HepG2 (cell line): ENCODE data around the gene HID1. TPM values are rescaled to one million over a fixed set of nuclear protein-coding genes. Genes with fewer than 3 reads are reported as not detected.

Source experiments
- FOSL1 ChIP-seq: sonication (generic); formaldehyde crosslinking; IDR thresholded peaks from 2 replicates; pipeline ENCODE4 v1.9.0; 2021; ENCODE audit warnings: missing genetic modification reagents, borderline replicate concordance
- FOXK1 ChIP-seq: sonication (generic); formaldehyde crosslinking; IDR thresholded peaks from 2 replicates; pipeline ENCODE4 v1.4.0; 2020; ENCODE audit warnings: low read depth, missing genetic modification reagents, borderline replicate concordance
- GATAD2A ChIP-seq: IDR thresholded peaks from 2 replicates; pipeline ENCODE4 v1.6.1; 2016
- GFI1 ChIP-seq: sonication (generic); formaldehyde crosslinking; IDR thresholded peaks from 2 replicates; pipeline ENCODE4 v1.5.0; 2020; ENCODE audit warnings: missing genetic modification reagents, mild to moderate bottlenecking, borderline replicate concordance
- HDAC2 ChIP-seq: sonication (generic); formaldehyde crosslinking; IDR thresholded peaks from 2 replicates; pipeline ENCODE4 v1.4.0; 2020; ENCODE audit warnings: missing genetic modification reagents
- JUNB ChIP-seq: sonication (generic); formaldehyde crosslinking; IDR thresholded peaks from 2 replicates; pipeline ENCODE4 v1.8.0; 2022; ENCODE audit warnings: missing genetic modification reagents, mild to moderate bottlenecking, borderline replicate concordance
- PAX8 ChIP-seq: sonication (generic); formaldehyde crosslinking; IDR thresholded peaks from 2 replicates; pipeline ENCODE4 v1.8.0; 2022; ENCODE audit warnings: mild to moderate bottlenecking, missing genetic modification reagents, borderline replicate concordance
- PRPF4 ChIP-seq: fragments of 200-400 bp; formaldehyde crosslinking; IDR thresholded peaks from 2 replicates; pipeline ENCODE4 v1.6.1; 2016; ENCODE audit warnings: low read length, low read depth; ENCODE audit not compliant: poor library complexity, severe bottlenecking
- SMARCE1 ChIP-seq: fragments of 450-650 bp; IDR thresholded peaks from 2 replicates; pipeline ENCODE4 v1.6.1; 2017; ENCODE audit warnings: borderline replicate concordance
- TBX3 ChIP-seq: fragments of 450-650 bp; IDR thresholded peaks from 2 replicates; pipeline ENCODE4 v1.6.1; 2017; ENCODE audit warnings: antibody characterized with exemption, mild to moderate bottlenecking, inconsistent platforms, borderline replicate concordance
- TRIM24 ChIP-seq: sonication (generic); formaldehyde crosslinking; IDR thresholded peaks from 2 replicates; pipeline ENCODE4 v1.8.0; 2022; ENCODE audit warnings: mild to moderate bottlenecking, missing genetic modification reagents
- ZFY ChIP-seq: sonication (generic); formaldehyde crosslinking; IDR thresholded peaks from 2 replicates; pipeline ENCODE4 v1.4.0; 2020; ENCODE audit warnings: missing genetic modification reagents
- ZNF354B ChIP-seq: sonication (generic); formaldehyde crosslinking; IDR thresholded peaks from 2 replicates; pipeline ENCODE4 v1.8.0; 2022; ENCODE audit warnings: mild to moderate bottlenecking, missing genetic modification reagents
- ZNF382 ChIP-seq: sonication (generic); formaldehyde crosslinking; IDR thresholded peaks from 2 replicates; pipeline ENCODE4 v1.5.0; 2020; ENCODE audit warnings: missing genetic modification reagents, mild to moderate bottlenecking, borderline replicate concordance
- ZNF44 ChIP-seq: sonication (generic); formaldehyde crosslinking; IDR thresholded peaks from 2 replicates; pipeline ENCODE4 v1.5.1; 2020; ENCODE audit warnings: mild to moderate bottlenecking, missing genetic modification reagents
- ZNF619 ChIP-seq: sonication (generic); formaldehyde crosslinking; IDR thresholded peaks from 2 replicates; pipeline ENCODE4 v1.4.0; 2020; ENCODE audit warnings: mild to moderate bottlenecking, missing genetic modification reagents
- ZNF724P ChIP-seq: sonication (generic); formaldehyde crosslinking; IDR thresholded peaks from 2 replicates; pipeline ENCODE4 v1.8.0; 2022; ENCODE audit warnings: missing genetic modification reagents, borderline replicate concordance
- ZNF841 ChIP-seq: sonication (generic); formaldehyde crosslinking; IDR thresholded peaks from 2 replicates; pipeline ENCODE4 v1.8.1; 2023; ENCODE audit warnings: missing genetic modification reagents, borderline replicate concordance
- polyA plus RNA-seq, 8 experiments: library from polyadenylated mRNA; depleted of rRNA in 3 of 8; stranded (reverse) in 7 of 8; unstranded in 1 of 8; fragments of >200 nt; fragmentation: Illumina TruSeq in 4 of 8; extraction: Trizol in 4 of 8; gene quantifications; 2 replicates each; pipeline versions ENCODE4 v1.2.1 to v1.2.3, GENCODE V29; 2011 to 2016; ENCODE audit warnings: low read depth in 4 of 8, missing spikeins in 1 of 8, mixed read lengths in 1 of 8; ENCODE audit not compliant: insufficient read depth in 1 of 8
- total RNA-seq, 5 experiments: library from RNA; depleted of rRNA; stranded (reverse); fragments of >200 nt; fragmentation: Illumina TruSeq; extraction: Trizol; gene quantifications; 2 replicates each; pipeline ENCODE4 v1.2.3, GENCODE V29; 2016; ENCODE audit warnings: low read depth in 1 of 5
- TF ChIP-seq, protein P1 (sequence below): sonication (generic); formaldehyde crosslinking; IDR thresholded peaks from 2 replicates; pipeline ENCODE4 v1.8.1; 2022; ENCODE audit warnings: low read depth, mild to moderate bottlenecking, missing genetic modification reagents
- TF ChIP-seq, protein P2 (sequence below): sonication (generic); formaldehyde crosslinking; IDR thresholded peaks from 2 replicates; pipeline ENCODE4 v1.8.0; 2022; ENCODE audit warnings: mild to moderate bottlenecking, missing genetic modification reagents; ENCODE audit not compliant: insufficient replicate concordance
- TF ChIP-seq, protein P3 (sequence below): sonication (generic); formaldehyde crosslinking; IDR thresholded peaks from 2 replicates; pipeline ENCODE4 v1.5.0; 2020; ENCODE audit warnings: mild to moderate bottlenecking, missing genetic modification reagents, borderline replicate concordance

HID1 gene
- total and polyA plus RNA-seq, 2 of the 13 experiments (the other 11 are each of a cell fraction or from before 2014, with no cell fraction given): 2.1 to 10.6 TPM

- TF ChIP-seq, protein P1, sequence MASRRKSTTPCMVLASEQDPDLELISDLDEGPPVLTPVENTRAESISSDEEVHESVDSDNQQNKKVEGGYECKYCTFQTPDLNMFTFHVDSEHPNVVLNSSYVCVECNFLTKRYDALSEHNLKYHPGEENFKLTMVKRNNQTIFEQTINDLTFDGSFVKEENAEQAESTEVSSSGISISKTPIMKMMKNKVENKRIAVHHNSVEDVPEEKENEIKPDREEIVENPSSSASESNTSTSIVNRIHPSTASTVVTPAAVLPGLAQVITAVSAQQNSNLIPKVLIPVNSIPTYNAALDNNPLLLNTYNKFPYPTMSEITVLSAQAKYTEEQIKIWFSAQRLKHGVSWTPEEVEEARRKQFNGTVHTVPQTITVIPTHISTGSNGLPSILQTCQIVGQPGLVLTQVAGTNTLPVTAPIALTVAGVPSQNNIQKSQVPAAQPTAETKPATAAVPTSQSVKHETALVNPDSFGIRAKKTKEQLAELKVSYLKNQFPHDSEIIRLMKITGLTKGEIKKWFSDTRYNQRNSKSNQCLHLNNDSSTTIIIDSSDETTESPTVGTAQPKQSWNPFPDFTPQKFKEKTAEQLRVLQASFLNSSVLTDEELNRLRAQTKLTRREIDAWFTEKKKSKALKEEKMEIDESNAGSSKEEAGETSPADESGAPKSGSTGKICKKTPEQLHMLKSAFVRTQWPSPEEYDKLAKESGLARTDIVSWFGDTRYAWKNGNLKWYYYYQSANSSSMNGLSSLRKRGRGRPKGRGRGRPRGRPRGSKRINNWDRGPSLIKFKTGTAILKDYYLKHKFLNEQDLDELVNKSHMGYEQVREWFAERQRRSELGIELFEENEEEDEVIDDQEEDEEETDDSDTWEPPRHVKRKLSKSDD (CRISPR knock-in tag): 0 out of 2 replicates have a peak, but pooled peaks have one; percentile 42
- no peak for TF ChIP-seq TBX3
- peak; percentile 53; the same call in 1 of the 2 replicates for TF ChIP-seq FOXK1 (CRISPR knock-in tag)
- TF ChIP-seq, protein P2, sequence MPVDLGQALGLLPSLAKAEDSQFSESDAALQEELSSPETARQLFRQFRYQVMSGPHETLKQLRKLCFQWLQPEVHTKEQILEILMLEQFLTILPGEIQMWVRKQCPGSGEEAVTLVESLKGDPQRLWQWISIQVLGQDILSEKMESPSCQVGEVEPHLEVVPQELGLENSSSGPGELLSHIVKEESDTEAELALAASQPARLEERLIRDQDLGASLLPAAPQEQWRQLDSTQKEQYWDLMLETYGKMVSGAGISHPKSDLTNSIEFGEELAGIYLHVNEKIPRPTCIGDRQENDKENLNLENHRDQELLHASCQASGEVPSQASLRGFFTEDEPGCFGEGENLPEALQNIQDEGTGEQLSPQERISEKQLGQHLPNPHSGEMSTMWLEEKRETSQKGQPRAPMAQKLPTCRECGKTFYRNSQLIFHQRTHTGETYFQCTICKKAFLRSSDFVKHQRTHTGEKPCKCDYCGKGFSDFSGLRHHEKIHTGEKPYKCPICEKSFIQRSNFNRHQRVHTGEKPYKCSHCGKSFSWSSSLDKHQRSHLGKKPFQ: no peak
- no peak for TF ChIP-seq ZNF841
- TF ChIP-seq PAX8: no peak
- TF ChIP-seq FOSL1 (CRISPR knock-in tag): no peak
- TF ChIP-seq HDAC2 (CRISPR knock-in tag): peak; percentile 76
- TF ChIP-seq PRPF4: no peak
- no peak for TF ChIP-seq ZNF619
- TF ChIP-seq GATAD2A (CRISPR knock-in tag): peak; percentile 81
- TF ChIP-seq JUNB (CRISPR knock-in tag): no peak
- TF ChIP-seq SMARCE1: no peak
- no peak for TF ChIP-seq ZNF44 (CRISPR knock-in tag)
- TF ChIP-seq ZNF382 (CRISPR knock-in tag): no peak
- no peak; the same call in 1 of the 2 replicates for TF ChIP-seq ZNF354B
- TF ChIP-seq TRIM24 (CRISPR knock-in tag): no peak
- TF ChIP-seq, protein P3, sequence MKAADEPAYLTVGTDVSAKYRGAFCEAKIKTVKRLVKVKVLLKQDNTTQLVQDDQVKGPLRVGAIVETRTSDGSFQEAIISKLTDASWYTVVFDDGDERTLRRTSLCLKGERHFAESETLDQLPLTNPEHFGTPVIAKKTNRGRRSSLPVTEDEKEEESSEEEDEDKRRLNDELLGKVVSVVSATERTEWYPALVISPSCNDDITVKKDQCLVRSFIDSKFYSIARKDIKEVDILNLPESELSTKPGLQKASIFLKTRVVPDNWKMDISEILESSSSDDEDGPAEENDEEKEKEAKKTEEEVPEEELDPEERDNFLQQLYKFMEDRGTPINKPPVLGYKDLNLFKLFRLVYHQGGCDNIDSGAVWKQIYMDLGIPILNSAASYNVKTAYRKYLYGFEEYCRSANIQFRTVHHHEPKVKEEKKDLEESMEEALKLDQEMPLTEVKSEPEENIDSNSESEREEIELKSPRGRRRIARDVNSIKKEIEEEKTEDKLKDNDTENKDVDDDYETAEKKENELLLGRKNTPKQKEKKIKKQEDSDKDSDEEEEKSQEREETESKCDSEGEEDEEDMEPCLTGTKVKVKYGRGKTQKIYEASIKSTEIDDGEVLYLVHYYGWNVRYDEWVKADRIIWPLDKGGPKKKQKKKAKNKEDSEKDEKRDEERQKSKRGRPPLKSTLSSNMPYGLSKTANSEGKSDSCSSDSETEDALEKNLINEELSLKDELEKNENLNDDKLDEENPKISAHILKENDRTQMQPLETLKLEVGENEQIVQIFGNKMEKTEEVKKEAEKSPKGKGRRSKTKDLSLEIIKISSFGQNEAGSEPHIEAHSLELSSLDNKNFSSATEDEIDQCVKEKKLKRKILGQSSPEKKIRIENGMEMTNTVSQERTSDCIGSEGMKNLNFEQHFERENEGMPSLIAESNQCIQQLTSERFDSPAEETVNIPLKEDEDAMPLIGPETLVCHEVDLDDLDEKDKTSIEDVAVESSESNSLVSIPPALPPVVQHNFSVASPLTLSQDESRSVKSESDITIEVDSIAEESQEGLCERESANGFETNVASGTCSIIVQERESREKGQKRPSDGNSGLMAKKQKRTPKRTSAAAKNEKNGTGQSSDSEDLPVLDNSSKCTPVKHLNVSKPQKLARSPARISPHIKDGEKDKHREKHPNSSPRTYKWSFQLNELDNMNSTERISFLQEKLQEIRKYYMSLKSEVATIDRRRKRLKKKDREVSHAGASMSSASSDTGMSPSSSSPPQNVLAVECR: peak; percentile 79
- TF ChIP-seq ZNF724P (CRISPR knock-in tag): no peak; the same call in 1 of the 2 replicates
- TF ChIP-seq GFI1 (CRISPR knock-in tag): no peak
- TF ChIP-seq ZFY (CRISPR knock-in tag): peak; percentile 84; the same call in 1 of the 2 replicates
These were observed at the start of gene HID1 (continued) for GRCh38 chr17:74972107-74972972.
